ENCODE data around the gene SMPD3.

DNA sequence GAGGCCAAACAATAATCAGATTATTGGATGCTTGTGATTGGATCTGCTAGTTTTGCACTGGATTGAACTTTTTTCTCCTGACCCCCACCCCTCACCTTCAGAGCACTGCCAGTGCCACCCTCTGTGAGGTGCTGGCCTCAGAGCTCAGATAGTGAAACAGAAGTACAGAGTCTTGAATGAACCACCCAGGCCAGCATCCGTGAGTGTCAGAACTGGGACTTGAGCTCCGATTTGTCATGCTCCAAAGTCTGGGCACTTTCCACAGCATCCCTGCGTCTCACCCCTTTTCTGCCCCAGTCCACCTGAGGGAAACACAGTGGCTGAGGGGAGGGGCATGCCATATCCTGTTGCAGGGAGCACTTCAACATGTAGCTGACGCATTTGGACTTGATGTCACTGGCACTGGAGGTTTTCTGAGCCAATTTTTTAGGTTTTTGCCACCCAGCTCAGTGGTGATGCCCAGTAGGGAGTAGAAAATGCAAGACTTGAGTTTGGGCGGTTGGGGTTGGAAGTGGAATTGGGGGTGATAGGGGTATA is 47.3 kb downstream of the SMPD3 start:
- TF ChIP-seq, protein P1, sequence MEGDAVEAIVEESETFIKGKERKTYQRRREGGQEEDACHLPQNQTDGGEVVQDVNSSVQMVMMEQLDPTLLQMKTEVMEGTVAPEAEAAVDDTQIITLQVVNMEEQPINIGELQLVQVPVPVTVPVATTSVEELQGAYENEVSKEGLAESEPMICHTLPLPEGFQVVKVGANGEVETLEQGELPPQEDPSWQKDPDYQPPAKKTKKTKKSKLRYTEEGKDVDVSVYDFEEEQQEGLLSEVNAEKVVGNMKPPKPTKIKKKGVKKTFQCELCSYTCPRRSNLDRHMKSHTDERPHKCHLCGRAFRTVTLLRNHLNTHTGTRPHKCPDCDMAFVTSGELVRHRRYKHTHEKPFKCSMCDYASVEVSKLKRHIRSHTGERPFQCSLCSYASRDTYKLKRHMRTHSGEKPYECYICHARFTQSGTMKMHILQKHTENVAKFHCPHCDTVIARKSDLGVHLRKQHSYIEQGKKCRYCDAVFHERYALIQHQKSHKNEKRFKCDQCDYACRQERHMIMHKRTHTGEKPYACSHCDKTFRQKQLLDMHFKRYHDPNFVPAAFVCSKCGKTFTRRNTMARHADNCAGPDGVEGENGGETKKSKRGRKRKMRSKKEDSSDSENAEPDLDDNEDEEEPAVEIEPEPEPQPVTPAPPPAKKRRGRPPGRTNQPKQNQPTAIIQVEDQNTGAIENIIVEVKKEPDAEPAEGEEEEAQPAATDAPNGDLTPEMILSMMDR (IDR thresholded peaks at IDR 0.05; ENCODE audit: poor library complexity), result no peak
- TF ChIP-seq EZH2phosphoT487 (IDR thresholded peaks at IDR 0.05; ENCODE audit: low read depth, severe bottlenecking, unreplicated experiment) (no peak), EZH2 (IDR thresholded peaks at IDR 0.05; ENCODE audit: borderline replicate concordance) (no peak)
